Lung (tissue), 12 donors: ENCODE data around the gene TMEM59L. TPM values are rescaled to one million over a fixed set of nuclear protein-coding genes. Genes with fewer than 3 reads are reported as not detected.

Source experiments
- ATAC-seq: fragments of 200-7000 bp; cut with Tn5 transposase; one replicate; pipeline ENCODE4 v1.9.1; 2020; ENCODE audit warnings: moderate number of reproducible peaks; ENCODE audit not compliant: insufficient read depth, low FRiP score
- DNase-seq, 3 donors: peaks; one replicate each; pipeline ENCODE4 v3.0.0-alpha.2; 2013 to 2017
- H3K27ac ChIP-seq, 2 donors: one replicate each; pipeline ENCODE4 v1.5.1; 2013; ENCODE audit warnings: mild to moderate bottlenecking in 2 of 2, moderate library complexity in 2 of 2, control low read depth in 1 of 2, inconsistent platforms in 1 of 2, low read depth in 1 of 2, low read length in 1 of 2
- H3K27me3 ChIP-seq, 3 donors: one replicate each; pipeline ENCODE4 v1.5.1; 2013; ENCODE audit warnings: low read length in 2 of 3; ENCODE audit not compliant: control insufficient read depth in 3 of 3, insufficient read depth in 3 of 3
- H3K36me3 ChIP-seq, 4 donors: one replicate each; pipeline ENCODE4 v1.5.1; 2013; ENCODE audit warnings: low read length in 4 of 4, mild to moderate bottlenecking in 1 of 4, moderate library complexity in 1 of 4; ENCODE audit not compliant: control insufficient read depth in 4 of 4, insufficient read depth in 4 of 4
- H3K4me1 ChIP-seq, 5 donors: one replicate each; pipeline ENCODE4 v1.5.1; 2013; ENCODE audit warnings: low read length in 5 of 5, mild to moderate bottlenecking in 2 of 5, moderate library complexity in 1 of 5; ENCODE audit not compliant: control insufficient read depth in 5 of 5, insufficient read depth in 5 of 5
- H3K4me3 ChIP-seq: one replicate; pipeline ENCODE4 v1.5.1; 2013; ENCODE audit warnings: mild to moderate bottlenecking, control low read depth, moderate library complexity
- H3K9ac ChIP-seq, 2 donors: one replicate each; pipeline ENCODE4 v1.5.1; 2013; ENCODE audit warnings: low read length in 2 of 2, control low read depth in 1 of 2; ENCODE audit not compliant: insufficient read depth in 1 of 2
- H3K9me3 ChIP-seq, 4 donors: one replicate each; pipeline ENCODE4 v1.5.1; 2013; ENCODE audit warnings: low read length in 3 of 4, mild to moderate bottlenecking in 1 of 4, moderate library complexity in 1 of 4; ENCODE audit not compliant: control insufficient read depth in 4 of 4, insufficient read depth in 3 of 4
- CTCF ChIP-seq: IDR thresholded peaks from 2 replicates; pipeline ENCODE4 v1.5.1; 2012; ENCODE audit warnings: mild to moderate bottlenecking; ENCODE audit errors: control extremely low read depth, extremely low read depth
- WGBS, 2 donors: extraction: QIAGEN DNeasy Blood & Tissue Kit; methylation state at CpG; one replicate each; pipeline ENCODE4 v1.1.7; 2013; 5-methylcytosine and 5-hydroxymethylcytosine counted together
- polyA plus RNA-seq, 2 donors: library from polyadenylated mRNA; stranded (reverse); fragments of 200-250 nt; gene quantifications; one replicate each; pipeline ENCODE4 v1.2.1, GENCODE V29; 2013
- total RNA-seq, 2 donors: library from RNA; depleted of rRNA in 1 of 2; stranded (reverse); fragments of >200 nt in 1 of 2; gene quantifications; one replicate each; pipeline ENCODE4 v1.2.1, GENCODE V29; 2014 to 2021
- donor health status: control.
- donor health status: control.
- donor health status: Bipolar disorder and iron deficiency.
- donor health status: healthy.
- donor health status: DM: yes; HTN: yes; CAD: no.

TMEM59L gene
- total and polyA plus RNA-seq, 4 donors = 0.49 to 2.8 (median 1.4) TPM

- 79 to 84% methylated on average over 17 to 19 of the region's 19 CpGs for WGBS, 2 donors
- peaks cover 0 to 10% (median 0%) of the 10 kb centered on the region in 5 donors for H3K4me1 ChIP-seq
- no peak for TF ChIP-seq CTCF
- H3K36me3 ChIP-seq = peaks cover 0 to 3% (median 0%) of the 10 kb centered on the region in 4 donors
- no peak overlapping the region for H3K27ac ChIP-seq
- ATAC-seq (no peak), DNase-seq (no peak)
- H3K27me3 ChIP-seq = no peaks in the 10 kb centered on the region
- no peaks in the 10 kb centered on the region for H3K9me3 ChIP-seq
- no peak overlapping the region for H3K4me3 ChIP-seq
- no peak overlapping the region for H3K9ac ChIP-seq
Measured at GRCh38 chr19:18656337-18657086, 43.8 kb downstream of the TMEM59L start.

DNA sequence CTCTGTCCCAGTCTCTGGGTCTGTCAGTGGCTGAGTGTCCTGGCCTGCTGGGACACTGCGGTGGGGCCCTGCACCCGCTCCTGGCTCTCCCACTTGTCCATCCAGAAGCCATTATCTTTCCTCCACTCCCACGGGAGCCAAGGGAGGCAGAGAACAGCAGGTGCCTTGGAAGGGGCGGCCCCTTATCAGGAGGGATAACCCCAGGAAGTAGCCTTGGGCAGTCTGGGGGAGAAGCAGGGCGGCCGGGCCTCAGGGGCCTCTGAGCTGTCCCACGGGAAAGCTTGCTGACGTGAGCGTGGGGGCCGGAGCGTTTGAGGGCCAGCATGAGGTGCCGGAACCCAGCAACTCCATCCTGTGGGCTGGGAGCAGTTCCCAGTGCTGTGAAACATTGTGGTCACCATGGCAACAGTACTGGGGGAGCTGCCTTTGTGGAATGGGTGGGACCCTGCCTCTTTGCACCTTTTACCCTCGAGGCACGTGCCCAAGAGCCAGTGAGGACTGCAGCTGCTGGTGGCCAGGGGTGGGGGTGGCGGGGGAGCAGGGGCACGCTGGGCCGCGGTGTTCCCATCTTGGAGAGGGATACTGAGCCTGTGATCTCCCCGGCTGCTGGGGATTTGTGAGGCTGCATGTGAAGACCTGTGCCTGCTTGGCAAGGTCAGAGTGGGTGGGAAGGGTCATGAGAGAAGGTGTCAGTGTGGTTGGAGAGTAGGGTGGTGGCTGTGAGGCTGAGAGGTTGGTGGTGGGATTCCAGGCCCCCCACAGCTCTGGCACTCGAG is 45.1 kb downstream of the TMEM59L start:
- Histone ChIP-seq H3K9ac (no peak overlapping the region), H3K27me3 (no peaks in the 10 kb centered on the region), H3K4me3 (no peak overlapping the region), H3K36me3 (peaks cover 0 to 4% (median 0%) of the 10 kb centered on the region in 4 donors), H3K9me3 (no peaks in the 10 kb centered on the region), H3K27ac (peak overlapping the region; percentile 9 to 26), H3K4me1 (peaks cover 0 to 9% (median 0%) of the 10 kb centered on the region in 5 donors)
- no peak for ATAC-seq
- peak; percentile 43 to 65 (median 58) for DNase-seq
- TF ChIP-seq CTCF = no peak
- WGBS, 2 donors = 67 to 81% methylated on average over 20 of the region's 20 CpGs

- H3K4me1 ChIP-seq = peaks cover 0 to 9% (median 0%) of the 10 kb centered on the region in 5 donors
- ATAC-seq (no peak), DNase-seq (no peak)
- no peaks in the 10 kb centered on the region for H3K9me3 ChIP-seq
- TF ChIP-seq CTCF = no peak
- 88 to 95% methylated on average over 4 of the region's 4 CpGs for WGBS, 2 donors
- no peak overlapping the region for H3K9ac ChIP-seq
- no peak overlapping the region for H3K4me3 ChIP-seq
- peaks cover 0 to 4% (median 0%) of the 10 kb centered on the region in 4 donors for H3K36me3 ChIP-seq
- H3K27me3 ChIP-seq = no peaks in the 10 kb centered on the region
- peak overlapping the region; percentile 9 to 26 for H3K27ac ChIP-seq
Measured at GRCh38 chr19:18658366-18658855, 45.7 kb downstream of the TMEM59L start.
